Stimulated activated CD4-positive, alpha-beta T cell treated with anti-CD3 and anti-CD28 coated beads, Interleukin-2, amount 100 ng/mL, for 48 hours (primary cell): ENCODE results near the gene TAS1R3.

Source experiments
- DNase-seq, 2 donors: peaks; one replicate each; pipeline ENCODE4 v3.0.0-alpha.2; 2020

The TAS1R3 gene

GRCh38 chr1:1324524-1325287 lies 6.4 kb upstream of the TAS1R3 start, which contains the start of the genes CPTP and INTS11:
TSS of gene CPTP (plus strand) at chr1:1324802. CDS start at chr1:1326911, 2,109 bp downstream.
TSS of gene INTS11 (minus strand) at chr1:1324660. CDS start at chr1:1324608, 52 bp downstream.
- DNase-seq, result peak; percentile 94 to 95

- no peak for DNase-seq
Observed at GRCh38 chr1:1325288-1326074, 5.6 kb upstream of the TAS1R3 start.

GRCh38 chr1:1326075-1326605 lies 4.9 kb upstream of the TAS1R3 start:
- no peak for DNase-seq

- no peak for DNase-seq
Observed at GRCh38 chr1:1327291-1327690, 3.8 kb upstream of the TAS1R3 start.

GRCh38 chr1:1328254-1328653 lies 2.8 kb upstream of the TAS1R3 start:
- DNase-seq, result no peak

GRCh38 chr1:1329304-1330210 lies 1.5 kb upstream of the TAS1R3 start:
- DNase-seq, result no peak

GRCh38 chr1:1330366-1331067 lies 563 bp upstream of the TAS1R3 start:
- DNase-seq, result no peak

- DNase-seq, result no peak
Observed at GRCh38 chr1:1332031-1332755, 1.1 kb downstream of the TAS1R3 start.

- no peak for DNase-seq
Observed at GRCh38 chr1:1332774-1333480, 1.8 kb downstream of the TAS1R3 start.

- DNase-seq, result no peak
Observed at GRCh38 chr1:1333551-1334241, 2.6 kb downstream of the TAS1R3 start.

GRCh38 chr1:1334835-1335234 lies 3.8 kb downstream of the TAS1R3 start:
- DNase-seq, result no peak

GRCh38 chr1:1335283-1335682 lies 4.2 kb downstream of the TAS1R3 start:
- DNase-seq, result no peak

GRCh38 chr1:1335792-1336248 lies 4.7 kb downstream of the TAS1R3 start:
- DNase-seq, result no peak

- DNase-seq, result no peak
Observed at GRCh38 chr1:1336446-1336845, 5.4 kb downstream of the TAS1R3 start.

- DNase-seq, result no peak
Observed at GRCh38 chr1:1336931-1337792, 6.1 kb downstream of the TAS1R3 start.

- DNase-seq, result peak; percentile 35 to 58
Observed at GRCh38 chr1:1337793-1338147, 6.7 kb downstream of the TAS1R3 start.

- DNase-seq, result no peak
Observed at GRCh38 chr1:1338278-1338677, 7.2 kb downstream of the TAS1R3 start.

- DNase-seq, result no peak
Observed at GRCh38 chr1:1340185-1340584, 9.1 kb downstream of the TAS1R3 start.
